HG03457 (cell line): ENCODE results near the gene GPR139.

Source experiments
- ATAC-seq: cut with Tn5 transposase; IDR thresholded peaks from one replicate; pipeline ENCODE4 v1.9.1; 2021; ENCODE audit warnings: moderate number of reproducible peaks; ENCODE audit not compliant: unreplicated experiment

Gene GPR139

DNA sequence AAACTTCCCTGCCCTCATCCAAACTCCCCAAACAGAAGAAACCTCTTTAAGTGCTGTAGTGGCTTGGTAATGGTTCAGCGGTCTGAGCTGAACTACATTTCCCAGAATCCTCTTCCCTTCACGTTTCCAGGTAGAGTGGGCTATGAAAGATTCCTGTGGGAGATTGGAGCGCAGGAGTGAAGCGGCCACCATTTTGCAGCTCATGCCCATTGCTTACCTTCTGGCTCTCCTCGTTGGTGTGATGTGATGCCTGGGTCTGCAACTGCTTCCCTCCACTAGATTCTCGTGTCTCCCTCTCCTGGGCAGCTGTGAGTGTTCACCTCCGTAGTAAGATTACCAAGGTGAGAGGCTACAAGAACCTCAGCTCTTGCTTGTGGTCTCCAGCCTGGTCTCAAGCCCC is 82.1 kb downstream of the GPR139 start:
- no peak for ATAC-seq

- no peak for ATAC-seq
These were observed 89.6 kb downstream of the GPR139 start for GRCh38 chr16:19984135-19984534.
